Endodermal cell (in vitro differentiated cells): ENCODE data around the gene LHFPL3. TPM values are rescaled to one million over a fixed set of nuclear protein-coding genes. Genes with fewer than 3 reads are reported as not detected.

Experiments used
- DNase-seq: peaks from one replicate; pipeline ENCODE4 v3.0.0-alpha.2; 2017
- H3K27ac ChIP-seq: 2 replicates; pipeline ENCODE4 v1.5.1; 2013; ENCODE audit warnings: mild to moderate bottlenecking, low read depth, low read length, moderate library complexity
- H3K27me3 ChIP-seq: 2 replicates; pipeline ENCODE4 v1.6.1; 2013; ENCODE audit warnings: mild to moderate bottlenecking, low read length, moderate library complexity; ENCODE audit not compliant: insufficient read depth, control insufficient read depth, poor library complexity, severe bottlenecking
- H3K36me3 ChIP-seq: 2 replicates; pipeline ENCODE4 v1.7.0; 2013; ENCODE audit warnings: mild to moderate bottlenecking, low read length, moderate library complexity; ENCODE audit not compliant: control insufficient read depth, insufficient read depth
- H3K4me1 ChIP-seq: one replicate; pipeline ENCODE4 v1.7.0; 2013; ENCODE audit warnings: low read length; ENCODE audit not compliant: control insufficient read depth, insufficient read depth
- H3K4me3 ChIP-seq: 2 replicates; pipeline ENCODE4 v1.5.1; 2013; ENCODE audit warnings: mild to moderate bottlenecking, low read length, moderate library complexity
- H3K9ac ChIP-seq: 2 replicates; pipeline ENCODE4 v1.6.1; 2013; ENCODE audit warnings: mild to moderate bottlenecking, low read length, moderate library complexity; ENCODE audit not compliant: poor library complexity, severe bottlenecking; ENCODE audit errors: extremely low read depth
- H3K9me3 ChIP-seq: 2 replicates; pipeline ENCODE4 v1.6.1; 2013; ENCODE audit warnings: mild to moderate bottlenecking, low read length, moderate library complexity; ENCODE audit not compliant: control insufficient read depth
- H3K27ac Mint-ChIP-seq: 2 replicates; pipeline ENCODE4 v1.8.0; 2020; ENCODE audit warnings: mixed read lengths
- H3K27me3 Mint-ChIP-seq: 2 replicates; pipeline ENCODE4 v1.8.0; 2021; ENCODE audit warnings: mild to moderate bottlenecking, mixed read lengths; ENCODE audit not compliant: insufficient read depth
- H3K36me3 Mint-ChIP-seq: 2 replicates; pipeline ENCODE4 v1.8.0; 2020; ENCODE audit warnings: low read depth, mixed read lengths
- H3K4me1 Mint-ChIP-seq: 2 replicates; pipeline ENCODE4 v1.8.0; 2020; ENCODE audit warnings: mixed read lengths
- H3K4me3 Mint-ChIP-seq: 2 replicates; pipeline ENCODE4 v1.8.0; 2020; ENCODE audit warnings: mild to moderate bottlenecking, moderate library complexity, mixed read lengths
- H3K9me3 Mint-ChIP-seq: 2 replicates; pipeline ENCODE4 v1.8.0; 2020; ENCODE audit warnings: mild to moderate bottlenecking, mixed read lengths
- WGBS, 2 experiments: methylation state at CpG; one replicate each; pipeline versions ENCODE4 v1.1.5 to v1.1.7; 2013; ENCODE audit warnings: missing lambda C conversion rate in 2 of 2, mixed read lengths in 1 of 2; ENCODE audit not compliant: insufficient coverage in 1 of 2, insufficient read length in 1 of 2; 5-methylcytosine and 5-hydroxymethylcytosine counted together
- total RNA-seq, 2 donors: library from RNA; stranded (reverse); fragmentation: NEBNext Ultra II Directional in 1 of 2; extraction: Animal tissue kit (Norgen Biotek cat#: 25700) in 1 of 2; gene quantifications; 2 replicates in 1 of 2; 3 replicates in 1 of 2; pipeline ENCODE4 v1.2.1, GENCODE V29; 2021
- TF ChIP-seq, protein P1 (sequence below): fragments of 200-600 bp; sonication (generic); conservative IDR thresholded peaks from 2 replicates; pipeline ENCODE4 v1.5.0; 2021; ENCODE audit warnings: antibody characterized with exemption, mild to moderate bottlenecking

Gene LHFPL3
- total RNA-seq, 2 donors from 2014 or later: not detected

DNA sequence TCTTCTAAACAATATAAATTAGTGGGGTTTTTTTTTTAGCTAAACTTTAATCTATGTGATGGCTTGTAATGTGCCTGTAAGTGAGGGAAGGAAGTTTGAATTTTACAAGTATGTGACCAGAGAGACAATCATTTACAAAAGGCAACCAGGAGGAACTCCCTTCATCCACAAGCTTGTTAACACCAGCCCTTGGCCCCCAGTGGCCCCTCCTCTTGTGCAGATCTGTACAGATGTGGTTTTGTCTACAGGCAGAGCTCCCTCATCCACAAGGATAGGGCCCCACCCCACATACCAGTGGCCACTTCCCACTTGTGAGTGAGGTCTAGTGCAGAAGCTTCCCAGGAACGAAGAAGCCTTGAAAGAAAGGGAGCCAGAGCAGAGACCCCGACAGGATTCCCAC, 451.5 kb downstream of the LHFPL3 start:
- H3K9ac ChIP-seq: no peak overlapping the region
- Mint-ChIP-seq H3K27ac (no peak overlapping the region), H3K9me3 (no peaks in the 10 kb centered on the region), H3K36me3 (no peaks in the 10 kb centered on the region), H3K4me3 (no peak overlapping the region), H3K27me3 (no peaks in the 10 kb centered on the region), H3K4me1 (peaks cover 6% of the 10 kb centered on the region)
- no peak overlapping the region for H3K27ac ChIP-seq
- no peak overlapping the region for H3K4me3 ChIP-seq
- no peaks in the 10 kb centered on the region for H3K9me3 ChIP-seq
- no peaks in the 10 kb centered on the region for H3K36me3 ChIP-seq
- WGBS, 2 experiments: 83 to 91% methylated on average over 1 to 2 of the region's 2 CpGs
- no peaks in the 10 kb centered on the region for H3K27me3 ChIP-seq
- TF ChIP-seq, protein P1, sequence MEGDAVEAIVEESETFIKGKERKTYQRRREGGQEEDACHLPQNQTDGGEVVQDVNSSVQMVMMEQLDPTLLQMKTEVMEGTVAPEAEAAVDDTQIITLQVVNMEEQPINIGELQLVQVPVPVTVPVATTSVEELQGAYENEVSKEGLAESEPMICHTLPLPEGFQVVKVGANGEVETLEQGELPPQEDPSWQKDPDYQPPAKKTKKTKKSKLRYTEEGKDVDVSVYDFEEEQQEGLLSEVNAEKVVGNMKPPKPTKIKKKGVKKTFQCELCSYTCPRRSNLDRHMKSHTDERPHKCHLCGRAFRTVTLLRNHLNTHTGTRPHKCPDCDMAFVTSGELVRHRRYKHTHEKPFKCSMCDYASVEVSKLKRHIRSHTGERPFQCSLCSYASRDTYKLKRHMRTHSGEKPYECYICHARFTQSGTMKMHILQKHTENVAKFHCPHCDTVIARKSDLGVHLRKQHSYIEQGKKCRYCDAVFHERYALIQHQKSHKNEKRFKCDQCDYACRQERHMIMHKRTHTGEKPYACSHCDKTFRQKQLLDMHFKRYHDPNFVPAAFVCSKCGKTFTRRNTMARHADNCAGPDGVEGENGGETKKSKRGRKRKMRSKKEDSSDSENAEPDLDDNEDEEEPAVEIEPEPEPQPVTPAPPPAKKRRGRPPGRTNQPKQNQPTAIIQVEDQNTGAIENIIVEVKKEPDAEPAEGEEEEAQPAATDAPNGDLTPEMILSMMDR: no peak
- no peak for DNase-seq
- no peaks in the 10 kb centered on the region for H3K4me1 ChIP-seq

DNA sequence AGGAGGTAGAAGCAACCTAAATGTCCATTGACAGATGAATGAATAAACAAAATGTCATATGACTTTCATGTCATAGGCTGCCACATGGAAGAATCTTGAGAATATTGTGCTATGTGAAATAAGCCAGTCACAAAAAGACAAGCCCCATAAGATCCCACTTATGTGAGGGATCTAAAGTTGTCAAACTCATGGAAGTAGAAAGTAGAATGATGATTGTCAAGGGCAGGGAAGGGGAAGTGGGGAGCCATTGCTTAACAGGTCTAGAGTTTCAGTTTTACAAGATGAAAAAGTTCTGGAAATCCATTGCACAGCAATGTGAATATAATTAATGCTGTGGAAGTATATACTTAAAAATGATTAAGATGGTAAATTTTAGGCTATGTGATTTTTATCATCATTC, 456.3 kb downstream of the LHFPL3 start:
- TF ChIP-seq, protein P1: no peak
- no peak overlapping the region for H3K4me3 ChIP-seq
- H3K9me3 Mint-ChIP-seq: no peaks in the 10 kb centered on the region
- H3K27me3 Mint-ChIP-seq: peaks cover 3% of the 10 kb centered on the region
- H3K4me1 ChIP-seq: no peaks in the 10 kb centered on the region
- H3K27me3 ChIP-seq: no peaks in the 10 kb centered on the region
- H3K4me1 Mint-ChIP-seq: no peaks in the 10 kb centered on the region
- H3K4me3 Mint-ChIP-seq: no peak overlapping the region
- H3K9ac ChIP-seq: no peak overlapping the region
- no peaks in the 10 kb centered on the region for H3K36me3 Mint-ChIP-seq
- no peak overlapping the region for H3K27ac Mint-ChIP-seq
- H3K9me3 ChIP-seq: no peaks in the 10 kb centered on the region
- no peak overlapping the region for H3K27ac ChIP-seq
- H3K36me3 ChIP-seq: no peaks in the 10 kb centered on the region
- no peak for DNase-seq

DNA sequence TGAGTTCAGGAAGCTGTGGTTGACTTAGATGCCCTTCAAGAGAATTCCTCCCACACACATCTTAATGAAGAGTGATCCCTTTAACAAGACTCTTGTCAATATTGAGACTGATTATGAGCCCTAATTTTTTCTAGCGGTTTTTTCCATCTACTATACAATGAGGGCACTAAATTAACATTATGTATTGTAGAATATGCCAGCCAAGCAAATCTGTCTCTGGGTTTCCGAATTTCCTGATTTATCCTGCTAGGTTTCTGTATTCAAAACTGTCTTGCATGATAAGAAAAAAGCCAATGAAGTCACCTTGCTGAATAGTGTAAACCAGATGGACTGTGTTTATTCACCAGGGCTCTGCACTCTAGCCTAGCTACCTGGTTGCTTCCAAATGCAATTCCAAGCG, 461.4 kb downstream of the LHFPL3 start:
- peaks cover 3% of the 10 kb centered on the region for H3K27me3 Mint-ChIP-seq
- Histone ChIP-seq H3K27me3 (no peaks in the 10 kb centered on the region), H3K27ac (no peak overlapping the region), H3K9me3 (no peaks in the 10 kb centered on the region), H3K9ac (no peak overlapping the region), H3K4me1 (no peaks in the 10 kb centered on the region), H3K36me3 (no peaks in the 10 kb centered on the region), H3K4me3 (no peak overlapping the region)
- no peaks in the 10 kb centered on the region for H3K9me3 Mint-ChIP-seq
- H3K4me1 Mint-ChIP-seq: no peaks in the 10 kb centered on the region
- TF ChIP-seq, protein P1: no peak
- no peaks in the 10 kb centered on the region for H3K36me3 Mint-ChIP-seq
- no peak for DNase-seq
- WGBS, 2 experiments: 78 to 96% methylated on average over 2 to 3 of the region's 3 CpGs
- H3K4me3 Mint-ChIP-seq: no peak overlapping the region
- H3K27ac Mint-ChIP-seq: no peak overlapping the region
